Measurements from ENCODE around the gene USP2.

USP2 gene

GRCh38 chr11:119362741-119363080, 18.8 kb downstream of the USP2 start:
- no peak for DNase-seq

DNA sequence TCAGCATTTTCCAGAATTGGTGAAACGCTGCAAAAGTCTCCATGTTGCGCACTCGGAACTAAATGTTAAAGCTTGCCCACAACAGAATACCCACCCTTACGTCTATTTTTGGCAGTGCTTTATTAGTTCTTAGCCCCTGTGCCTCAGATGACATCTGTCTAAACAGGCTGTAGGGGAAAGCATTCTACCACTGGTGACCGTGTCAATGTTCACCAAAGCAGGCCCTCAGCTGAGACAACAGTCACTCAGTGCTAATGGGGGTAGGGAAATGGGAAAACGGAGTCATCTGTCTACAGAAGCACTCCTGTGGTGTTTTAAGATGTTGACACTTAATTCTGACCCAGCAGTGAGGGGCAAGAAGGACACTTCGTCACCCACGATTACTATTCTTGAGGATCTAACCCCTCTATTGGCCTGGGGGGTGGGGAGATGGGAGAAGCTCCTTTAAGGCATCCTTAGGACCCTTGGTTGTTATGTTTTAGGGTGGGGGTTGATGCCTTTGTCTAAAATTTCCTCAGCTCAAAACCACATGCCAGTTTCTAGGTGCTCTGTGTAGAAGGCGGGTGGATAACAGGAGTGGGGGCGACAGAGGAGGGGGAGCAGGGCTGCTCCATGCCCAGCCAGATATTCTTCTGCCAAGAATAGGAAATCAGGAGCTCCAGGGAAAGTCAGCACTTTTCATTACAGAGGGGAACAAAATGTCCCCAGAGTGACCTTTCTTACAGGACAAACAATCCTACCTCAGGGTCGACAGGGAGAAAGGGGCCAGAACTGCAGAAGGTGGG, 19.4 kb downstream of the USP2 start:
- DNase-seq: no peak

DNA sequence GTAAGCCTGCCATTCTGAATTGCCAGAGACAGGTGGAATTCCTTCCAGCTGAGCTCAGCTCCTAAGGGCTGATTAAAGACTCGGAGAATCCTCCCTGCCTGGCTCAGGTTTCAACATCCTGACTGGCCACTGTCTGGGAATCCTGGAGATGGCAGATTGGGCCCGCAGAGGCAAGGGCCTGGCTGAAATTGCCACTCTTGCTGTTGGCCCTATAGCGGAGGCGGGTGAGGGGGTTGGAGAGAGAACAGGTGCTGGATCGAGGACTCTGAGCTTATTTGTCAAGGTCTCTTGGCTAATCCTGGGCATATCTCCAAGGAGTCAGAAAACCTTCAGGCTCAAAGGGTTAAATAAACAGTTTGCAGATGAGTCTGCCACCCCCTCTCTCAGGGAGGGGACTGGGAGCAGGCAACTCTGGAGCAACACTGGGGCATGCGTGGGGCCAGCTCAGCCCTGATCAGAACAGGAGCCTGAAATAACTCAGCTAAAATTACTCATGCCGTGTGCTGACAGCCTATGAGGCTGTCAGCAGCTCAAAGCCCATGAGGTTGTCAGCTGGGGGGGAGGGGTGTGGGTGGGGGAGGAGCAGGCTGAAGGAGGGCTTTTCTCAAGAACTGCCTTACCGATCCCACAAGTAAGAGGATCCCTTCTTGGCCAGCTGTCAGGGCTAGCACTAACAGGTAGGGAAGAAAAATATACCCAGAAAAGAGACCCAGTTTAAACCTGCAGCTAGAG, 20.3 kb downstream of the USP2 start:
- DNase-seq: peak; percentile 36

DNA sequence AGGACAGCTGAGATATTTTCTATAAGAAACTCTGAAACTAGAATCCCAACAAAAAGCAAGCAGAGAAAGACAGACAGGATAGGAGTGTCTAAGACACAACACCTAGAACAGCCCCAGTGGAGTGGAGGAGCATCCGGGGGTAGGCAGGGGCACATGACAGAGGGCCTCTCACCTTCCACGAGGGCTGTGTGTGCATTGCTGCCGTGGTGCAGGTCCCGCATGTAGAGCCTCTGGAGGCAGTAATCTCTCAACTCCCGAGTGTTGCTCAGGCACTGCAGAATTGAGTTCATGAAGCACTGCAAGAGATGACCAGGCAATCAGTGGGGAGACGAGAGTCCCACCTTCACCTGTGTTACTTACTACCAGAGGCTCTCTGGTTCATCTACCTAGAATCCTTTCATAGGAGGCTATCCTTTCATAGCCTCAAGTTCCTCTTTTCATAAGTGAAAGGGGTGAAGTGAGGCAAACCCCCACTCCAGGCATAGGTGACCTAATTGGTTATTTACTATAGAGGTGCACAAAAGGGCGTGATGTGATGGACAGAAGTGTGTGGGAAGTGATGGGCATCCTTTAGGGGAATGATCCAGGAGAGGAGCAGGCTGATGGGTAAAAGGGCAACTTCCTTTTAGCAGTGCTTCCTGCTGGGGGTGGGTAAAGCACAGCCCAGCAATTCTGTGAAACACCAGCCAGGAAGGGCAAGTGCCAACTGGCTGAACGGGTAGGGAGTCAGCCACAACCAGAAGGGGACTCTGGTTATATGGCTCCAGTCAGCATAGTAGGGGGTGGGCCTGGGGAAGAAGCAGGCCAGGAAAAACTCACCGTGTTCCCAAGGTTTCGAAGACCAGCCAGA, 21.9 kb downstream of the USP2 start:
- no peak for DNase-seq

- no peak for DNase-seq
These were observed 24.4 kb downstream of the USP2 start for GRCh38 chr11:119357074-119357473.

GRCh38 chr11:119356349-119357031, 25.0 kb downstream of the USP2 start:
- DNase-seq: no peak

- DNase-seq: no peak
These were observed 26.2 kb downstream of the USP2 start for GRCh38 chr11:119355091-119355843.

DNA sequence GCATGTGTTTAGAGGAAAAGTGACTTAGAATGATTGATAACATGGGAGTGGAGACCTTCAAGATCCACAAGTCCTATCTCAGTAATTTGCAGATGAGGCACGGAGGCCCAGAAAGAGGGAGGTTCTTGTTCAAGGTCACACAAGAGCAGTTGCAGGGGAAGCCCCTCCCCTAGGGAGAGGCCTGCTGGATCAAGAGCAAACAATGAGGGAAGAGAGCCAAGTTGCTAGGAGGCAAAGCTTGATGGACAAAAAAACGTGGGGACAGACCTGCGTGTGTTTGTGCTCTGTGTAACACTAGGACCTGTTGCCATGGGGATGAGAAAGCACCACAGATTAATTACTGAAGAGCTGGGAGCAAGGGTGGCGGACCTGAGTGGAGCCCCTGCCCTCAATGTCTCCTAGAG, 28.6 kb downstream of the USP2 start:
- no peak for DNase-seq

DNA sequence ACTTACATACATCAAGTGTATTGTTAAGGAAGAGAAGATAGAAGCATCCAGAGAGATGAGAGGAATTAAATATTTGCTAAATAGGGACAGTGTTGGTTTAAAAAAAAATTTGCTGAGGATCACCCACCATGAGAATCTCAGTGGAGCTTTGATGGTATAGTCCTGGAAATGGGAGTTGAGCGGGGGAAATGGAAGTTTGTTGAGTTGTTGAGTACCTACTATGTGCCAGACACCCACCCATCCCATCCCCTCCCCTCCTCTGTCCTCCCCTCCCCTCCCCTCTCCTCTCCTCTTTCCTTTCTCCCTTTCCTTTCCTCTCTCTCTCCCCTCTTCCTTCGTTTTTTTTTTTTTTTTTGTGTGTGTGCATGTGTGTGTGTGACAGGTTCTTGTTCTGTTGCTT, 30.3 kb downstream of the USP2 start:
- DNase-seq: no peak

DNA sequence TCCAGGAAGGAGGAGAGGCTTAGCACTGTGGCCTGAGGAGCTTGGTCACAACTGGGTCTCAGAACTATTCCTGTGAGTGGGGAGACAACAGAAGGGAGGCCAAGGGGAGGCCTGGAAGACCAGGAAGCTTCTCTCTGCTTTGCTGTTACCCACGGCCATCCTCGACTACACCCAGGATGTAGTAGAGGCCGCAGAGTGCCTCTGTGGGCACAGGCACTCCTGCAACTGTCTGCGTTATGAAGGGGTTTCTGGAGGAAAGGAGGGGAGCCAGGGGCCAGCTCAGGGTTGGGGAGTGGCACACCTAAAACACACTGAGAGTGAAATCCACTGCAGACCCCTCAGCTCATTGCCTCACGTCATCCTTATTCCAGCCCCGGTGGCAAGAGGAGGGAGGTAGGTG, 31.2 kb downstream of the USP2 start:
- no peak for DNase-seq

GRCh38 chr11:119347940-119348605, 33.4 kb downstream of the USP2 start:
- no peak for DNase-seq

GRCh38 chr11:119347242-119347641, 34.2 kb downstream of the USP2 start:
- DNase-seq: no peak

- DNase-seq: no peak
These were observed 34.9 kb downstream of the USP2 start, which contains the start of gene MFRP for GRCh38 chr11:119346605-119347004. Gene MFRP, minus strand, starts transcription at chr11:119346705. Its CDS starts 192 bp downstream, at chr11:119346513.

- no peak for DNase-seq
These were observed 35.8 kb downstream of the USP2 start for GRCh38 chr11:119345685-119346084.

- DNase-seq: no peak
These were observed 37.0 kb downstream of the USP2 start for GRCh38 chr11:119344291-119345010.

- DNase-seq: no peak
These were observed 37.8 kb downstream of the USP2 start for GRCh38 chr11:119343726-119344125.

- DNase-seq: no peak
These were observed 38.9 kb downstream of the USP2 start for GRCh38 chr11:119342362-119343130.

GRCh38 chr11:119342023-119342300, 39.5 kb downstream of the USP2 start:
- no peak for DNase-seq

DNA sequence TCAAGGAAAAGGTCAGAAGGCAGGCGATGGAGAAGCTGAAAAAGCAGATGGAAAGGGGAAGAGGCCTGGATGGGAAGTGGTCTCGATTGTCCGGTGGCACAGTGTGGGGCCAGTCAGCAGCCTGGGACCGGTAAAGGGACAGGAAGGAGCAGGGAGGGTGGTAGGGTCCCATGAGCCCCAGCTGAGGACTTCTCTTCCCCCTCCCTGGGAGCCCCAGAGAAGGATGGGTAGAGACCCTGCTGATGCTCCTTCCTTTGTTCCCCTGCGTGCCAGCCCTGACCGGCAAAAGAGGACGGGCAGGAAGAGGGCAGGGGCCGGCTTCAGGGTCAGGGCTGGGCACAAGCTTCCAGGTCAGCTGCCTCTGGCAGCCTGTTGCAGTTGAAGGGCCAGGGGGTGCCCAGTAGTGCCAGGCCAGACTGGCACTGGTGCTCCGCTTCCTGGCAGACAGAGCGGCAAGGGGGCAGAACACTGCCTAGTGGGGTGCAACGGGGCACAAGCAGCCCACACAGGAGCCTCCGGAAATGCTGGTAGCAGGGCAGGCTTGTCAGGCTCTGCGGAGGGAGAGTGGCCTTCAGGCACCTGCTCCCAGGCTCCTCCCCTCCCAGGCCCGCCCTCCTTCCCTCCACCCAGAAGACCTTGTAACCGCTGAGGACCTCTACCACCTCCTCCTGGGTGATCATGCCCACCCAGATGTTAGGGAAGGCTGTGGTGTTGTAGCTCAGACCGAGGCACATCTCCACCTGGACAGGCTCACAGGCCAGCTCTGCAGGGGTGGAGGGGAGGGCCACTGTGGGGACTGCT, 40.1 kb downstream of the USP2 start:
- DNase-seq: no peak
